ENCODE data around the gene MAP3K8.

DNA sequence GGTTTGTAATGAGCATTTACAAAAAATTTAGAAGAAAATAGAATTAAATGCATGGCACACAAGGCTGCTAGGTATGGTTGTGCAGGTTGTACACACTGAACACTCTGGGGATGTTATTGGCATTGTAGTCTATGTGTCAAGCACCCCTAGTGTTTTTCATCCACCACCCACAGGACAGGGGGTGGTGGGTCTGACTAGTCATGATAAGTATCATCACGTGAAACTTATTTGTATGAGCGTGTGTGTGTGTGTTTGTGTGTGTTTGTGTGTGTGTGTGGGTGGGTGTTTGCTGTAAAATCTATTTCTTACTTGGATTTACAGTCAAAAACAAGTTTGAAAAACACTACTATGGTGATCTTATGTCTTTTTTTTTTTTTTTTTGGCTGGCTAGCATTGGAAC lies 66.5 kb downstream of the MAP3K8 start:
- TF ChIP-seq POLR2A (IDR thresholded peaks at IDR 0.05; ENCODE audit: low read depth) (no peak), EP300 (IDR thresholded peaks at IDR 0.05) (no peak), POLR2AphosphoS5 (IDR thresholded peaks at IDR 0.05) (no peak)
- TF ChIP-seq, protein P1, sequence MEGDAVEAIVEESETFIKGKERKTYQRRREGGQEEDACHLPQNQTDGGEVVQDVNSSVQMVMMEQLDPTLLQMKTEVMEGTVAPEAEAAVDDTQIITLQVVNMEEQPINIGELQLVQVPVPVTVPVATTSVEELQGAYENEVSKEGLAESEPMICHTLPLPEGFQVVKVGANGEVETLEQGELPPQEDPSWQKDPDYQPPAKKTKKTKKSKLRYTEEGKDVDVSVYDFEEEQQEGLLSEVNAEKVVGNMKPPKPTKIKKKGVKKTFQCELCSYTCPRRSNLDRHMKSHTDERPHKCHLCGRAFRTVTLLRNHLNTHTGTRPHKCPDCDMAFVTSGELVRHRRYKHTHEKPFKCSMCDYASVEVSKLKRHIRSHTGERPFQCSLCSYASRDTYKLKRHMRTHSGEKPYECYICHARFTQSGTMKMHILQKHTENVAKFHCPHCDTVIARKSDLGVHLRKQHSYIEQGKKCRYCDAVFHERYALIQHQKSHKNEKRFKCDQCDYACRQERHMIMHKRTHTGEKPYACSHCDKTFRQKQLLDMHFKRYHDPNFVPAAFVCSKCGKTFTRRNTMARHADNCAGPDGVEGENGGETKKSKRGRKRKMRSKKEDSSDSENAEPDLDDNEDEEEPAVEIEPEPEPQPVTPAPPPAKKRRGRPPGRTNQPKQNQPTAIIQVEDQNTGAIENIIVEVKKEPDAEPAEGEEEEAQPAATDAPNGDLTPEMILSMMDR (IDR thresholded peaks at IDR 0.05), result no peak

All from esophagus muscularis mucosa (tissue), 4 donors.